ENCODE results near the gene TIMM44. TPM values are rescaled to one million over a fixed set of nuclear protein-coding genes. Genes with fewer than 3 reads are reported as not detected.

TIMM44 gene
- total RNA-seq, 1 donor from 2014 or later, result 80.7 TPM

DNA sequence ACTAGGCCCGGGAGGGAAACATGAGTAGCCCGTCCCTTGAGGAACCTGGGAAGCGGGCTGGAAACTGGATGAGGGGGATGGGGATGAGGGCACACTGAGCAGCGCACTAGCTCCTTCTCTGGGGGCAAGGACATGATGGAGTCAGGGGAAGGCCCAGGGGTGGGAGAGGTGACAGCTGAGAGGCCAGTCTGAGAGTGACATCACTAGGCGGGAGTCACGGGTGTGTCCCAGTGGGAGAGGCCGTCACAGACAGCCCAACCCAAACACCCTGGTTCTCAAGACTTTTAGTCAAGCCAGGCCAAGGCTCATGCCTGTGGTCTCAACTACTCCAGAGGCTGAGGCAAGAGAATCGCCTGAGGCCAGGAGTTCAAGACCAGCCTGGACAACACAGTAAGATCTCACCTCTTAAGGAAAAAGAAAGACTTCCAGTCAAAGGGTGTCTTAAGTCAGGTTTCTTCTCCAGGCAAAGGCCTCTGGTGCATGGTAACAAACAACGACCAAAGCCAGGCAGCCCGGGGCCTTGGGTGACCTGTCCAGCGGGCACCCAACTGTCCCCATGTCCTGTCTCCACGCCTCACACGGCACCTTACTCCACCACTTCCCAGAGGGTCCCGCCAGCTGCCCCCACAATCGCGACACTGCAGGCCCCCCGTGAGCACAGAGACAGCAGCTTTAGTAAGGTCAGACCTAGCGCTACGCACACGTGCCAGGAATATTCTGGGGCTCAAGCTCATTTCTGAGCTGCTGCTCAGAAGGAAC lies 25.5 kb upstream of the TIMM44 start:
- TF ChIP-seq, protein P1, sequence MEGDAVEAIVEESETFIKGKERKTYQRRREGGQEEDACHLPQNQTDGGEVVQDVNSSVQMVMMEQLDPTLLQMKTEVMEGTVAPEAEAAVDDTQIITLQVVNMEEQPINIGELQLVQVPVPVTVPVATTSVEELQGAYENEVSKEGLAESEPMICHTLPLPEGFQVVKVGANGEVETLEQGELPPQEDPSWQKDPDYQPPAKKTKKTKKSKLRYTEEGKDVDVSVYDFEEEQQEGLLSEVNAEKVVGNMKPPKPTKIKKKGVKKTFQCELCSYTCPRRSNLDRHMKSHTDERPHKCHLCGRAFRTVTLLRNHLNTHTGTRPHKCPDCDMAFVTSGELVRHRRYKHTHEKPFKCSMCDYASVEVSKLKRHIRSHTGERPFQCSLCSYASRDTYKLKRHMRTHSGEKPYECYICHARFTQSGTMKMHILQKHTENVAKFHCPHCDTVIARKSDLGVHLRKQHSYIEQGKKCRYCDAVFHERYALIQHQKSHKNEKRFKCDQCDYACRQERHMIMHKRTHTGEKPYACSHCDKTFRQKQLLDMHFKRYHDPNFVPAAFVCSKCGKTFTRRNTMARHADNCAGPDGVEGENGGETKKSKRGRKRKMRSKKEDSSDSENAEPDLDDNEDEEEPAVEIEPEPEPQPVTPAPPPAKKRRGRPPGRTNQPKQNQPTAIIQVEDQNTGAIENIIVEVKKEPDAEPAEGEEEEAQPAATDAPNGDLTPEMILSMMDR (IDR thresholded peaks at IDR 0.05; ENCODE audit: unreplicated experiment), result no peak
- DNase-seq (ENCODE audit: low spot score in 2 of 2, unreplicated experiment in 2 of 2), result no peak
- H3K4me3 Mint-ChIP-seq, result no peak overlapping the region
- H3K27me3 Mint-ChIP-seq (ENCODE audit: low read depth), result no peaks in the 10 kb centered on the region
- no peak overlapping the region for H3K27ac Mint-ChIP-seq
- peaks cover 5% of the 10 kb centered on the region for H3K4me1 Mint-ChIP-seq
- H3K9me3 Mint-ChIP-seq, result no peaks in the 10 kb centered on the region
- H3K36me3 Mint-ChIP-seq, result peaks cover 31% of the 10 kb centered on the region

DNA sequence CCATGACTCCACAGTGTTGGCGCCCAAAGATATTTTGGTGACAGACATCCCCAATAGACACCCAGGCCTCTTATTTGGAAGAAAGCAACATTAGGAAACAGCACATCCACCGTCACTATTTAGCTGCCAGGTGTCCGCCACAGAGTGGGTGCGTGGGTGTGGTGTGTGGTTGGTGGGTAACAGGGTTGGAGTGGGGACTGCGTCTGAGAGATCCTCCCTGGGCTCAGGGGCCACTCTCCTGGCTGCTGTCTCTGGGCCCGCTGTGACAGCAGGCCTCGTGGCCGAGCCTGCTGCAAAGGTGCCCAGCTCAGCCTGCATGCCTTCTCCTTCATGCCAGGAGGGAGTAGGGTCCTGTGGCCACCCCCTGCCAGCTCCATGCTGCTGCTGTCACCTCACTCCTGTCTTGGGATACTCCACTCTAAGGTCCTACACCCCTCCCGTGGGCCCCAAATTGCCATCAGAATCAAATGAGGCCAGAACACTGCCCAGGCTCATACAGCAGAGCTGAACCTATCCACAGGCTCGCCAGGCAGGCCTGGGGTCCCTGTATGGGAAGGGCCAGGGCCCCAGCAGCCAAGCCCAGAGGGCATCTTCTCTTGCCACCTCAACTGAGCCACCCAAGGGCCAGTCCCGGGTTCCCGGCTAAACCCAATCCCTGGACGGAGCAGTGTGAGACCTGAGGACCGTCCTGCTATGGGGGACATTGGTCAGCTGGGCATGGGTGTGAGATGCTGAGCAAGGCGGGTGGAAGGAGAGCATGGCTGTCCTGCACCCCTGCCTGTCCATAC lies 24.7 kb upstream of the TIMM44 start:
- TF ChIP-seq, protein P1 (IDR thresholded peaks at IDR 0.05; ENCODE audit: unreplicated experiment), result no peak
- H3K4me3 Mint-ChIP-seq, result no peak overlapping the region
- DNase-seq (ENCODE audit: low spot score in 2 of 2, unreplicated experiment in 2 of 2), result no peak
- H3K36me3 Mint-ChIP-seq, result peaks cover 28% of the 10 kb centered on the region
- H3K4me1 Mint-ChIP-seq, result peaks cover 5% of the 10 kb centered on the region
- no peaks in the 10 kb centered on the region for H3K27me3 Mint-ChIP-seq (ENCODE audit: low read depth)
- H3K9me3 Mint-ChIP-seq, result no peaks in the 10 kb centered on the region
- H3K27ac Mint-ChIP-seq, result no peak overlapping the region

DNA sequence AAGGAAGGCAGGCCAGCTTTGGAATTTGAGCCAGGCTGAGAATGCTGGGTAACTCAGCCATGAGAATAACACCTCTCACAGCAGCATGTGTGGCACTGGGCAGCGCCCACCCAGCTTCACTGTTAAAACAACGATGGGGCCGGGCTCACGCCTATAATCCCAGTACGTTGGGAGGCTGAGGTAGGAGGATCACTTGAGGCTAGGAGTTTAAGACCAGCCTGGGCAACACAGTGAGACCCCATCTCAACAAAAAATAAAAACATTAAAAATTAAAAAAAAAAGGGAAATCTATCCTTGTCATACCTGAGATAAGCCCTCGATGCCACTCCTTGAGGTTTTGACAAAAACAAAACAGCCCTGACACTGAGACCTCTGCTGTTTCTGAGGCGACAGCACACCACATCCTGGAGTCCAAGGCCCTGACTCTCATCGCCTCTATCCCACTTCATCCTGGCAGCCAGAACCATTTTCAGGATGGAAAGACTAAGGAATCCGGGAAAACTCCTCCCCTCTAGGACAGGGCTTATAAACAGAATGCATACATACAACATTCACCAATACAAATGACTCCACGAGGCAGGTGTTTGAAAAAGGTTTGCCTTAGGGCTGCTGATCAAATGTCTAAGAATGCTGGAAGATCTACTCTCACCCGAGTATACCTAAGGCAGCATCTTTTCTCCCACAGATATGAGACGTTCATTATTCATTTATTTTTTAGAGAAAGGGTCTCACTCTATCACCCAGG lies 22.6 kb upstream of the TIMM44 start:
- TF ChIP-seq, protein P1 (IDR thresholded peaks at IDR 0.05; ENCODE audit: unreplicated experiment), result no peak
- peaks cover 5% of the 10 kb centered on the region for H3K4me1 Mint-ChIP-seq
- H3K9me3 Mint-ChIP-seq, result no peaks in the 10 kb centered on the region
- H3K4me3 Mint-ChIP-seq, result no peak overlapping the region
- no peak for DNase-seq (ENCODE audit: low spot score in 2 of 2, unreplicated experiment in 2 of 2)
- peaks cover 32% of the 10 kb centered on the region for H3K36me3 Mint-ChIP-seq
- peak overlapping the region; percentile 4 for H3K27ac Mint-ChIP-seq
- H3K27me3 Mint-ChIP-seq (ENCODE audit: low read depth), result no peaks in the 10 kb centered on the region

DNA sequence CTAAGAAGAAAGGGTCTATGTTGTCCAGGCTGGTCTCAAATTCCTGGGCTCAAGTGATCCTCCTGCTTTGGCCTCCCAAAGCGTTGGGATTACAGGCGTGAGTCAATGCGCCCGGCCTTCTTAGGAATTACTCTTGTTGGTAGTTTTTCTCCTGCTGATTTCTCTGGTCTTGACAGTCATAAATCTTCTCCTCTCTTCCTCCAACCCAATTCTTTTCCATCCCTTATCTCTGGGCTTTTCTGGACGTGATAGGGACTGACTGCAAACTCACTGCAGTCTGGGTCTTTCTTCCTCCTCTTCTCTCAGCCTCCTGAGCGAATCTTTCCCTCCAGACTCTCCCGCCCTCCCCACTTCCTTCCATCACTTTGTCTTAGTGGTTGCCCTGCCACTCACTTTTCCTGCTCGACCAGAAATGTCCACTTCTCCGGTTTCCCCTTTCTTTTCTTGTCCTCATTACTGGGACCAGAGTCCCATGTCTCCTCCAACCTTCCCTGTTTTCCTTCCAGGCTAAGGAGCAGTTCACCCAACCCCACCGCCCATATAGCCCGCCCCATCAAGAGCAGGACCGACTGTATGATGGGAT lies 21.9 kb upstream of the TIMM44 start:
- Mint-ChIP-seq H3K36me3 (peaks cover 28% of the 10 kb centered on the region), H3K27me3 (ENCODE audit: low read depth) (no peaks in the 10 kb centered on the region), H3K4me1 (peaks cover 5% of the 10 kb centered on the region), H3K9me3 (no peaks in the 10 kb centered on the region), H3K27ac (peak overlapping the region; percentile 74), H3K4me3 (no peak overlapping the region)
- no peak for DNase-seq (ENCODE audit: low spot score in 2 of 2, unreplicated experiment in 2 of 2)
- TF ChIP-seq, protein P1 (IDR thresholded peaks at IDR 0.05; ENCODE audit: unreplicated experiment), result no peak

DNA sequence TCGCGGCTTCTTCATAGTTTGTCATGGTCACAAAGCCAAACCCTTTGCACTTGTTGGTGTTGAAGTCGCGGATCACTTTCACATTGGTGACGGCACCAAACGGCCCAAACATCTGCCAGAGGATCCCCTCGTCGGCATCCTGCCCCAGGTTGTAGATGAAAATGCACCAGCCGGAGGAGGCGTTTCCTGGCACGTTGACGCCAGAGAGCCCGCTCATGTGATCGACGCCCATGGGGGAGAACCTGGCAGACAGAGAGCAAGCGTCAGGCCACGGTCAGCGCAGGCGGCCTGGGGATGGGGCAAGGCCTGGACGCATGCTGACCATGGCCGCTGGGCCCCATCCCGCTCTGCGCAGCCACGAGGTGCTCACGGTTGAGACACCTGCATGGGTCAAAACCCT lies 20.1 kb upstream of the TIMM44 start:
- Mint-ChIP-seq H3K4me1 (peaks cover 5% of the 10 kb centered on the region), H3K9me3 (no peaks in the 10 kb centered on the region), H3K4me3 (no peak overlapping the region), H3K27me3 (ENCODE audit: low read depth) (no peaks in the 10 kb centered on the region), H3K36me3 (peaks cover 26% of the 10 kb centered on the region), H3K27ac (no peak overlapping the region)
- TF ChIP-seq, protein P1 (IDR thresholded peaks at IDR 0.05; ENCODE audit: unreplicated experiment), result no peak
- no peak for DNase-seq (ENCODE audit: low spot score in 2 of 2, unreplicated experiment in 2 of 2)

Data from mesothelial cell of epicardium (in vitro differentiated cells).